MM.1S (cell line): ENCODE data around the gene INPP4A.

Source experiments
- CTCF ChIP-seq: fragments of 300-600 bp; sonication (generic); IDR thresholded peaks from 2 replicates; pipeline ENCODE4 v1.5.1; 2016; ENCODE audit warnings: antibody characterized with exemption, low read length, mixed read lengths
- EZH2phosphoT487 ChIP-seq: fragments of 300-600 bp; sonication (generic); IDR thresholded peaks from 2 replicates; pipeline ENCODE4 v1.6.1; 2018; ENCODE audit warnings: antibody characterized with exemption, low read length

GRCh38 chr2:98583276-98583675 is 138.6 kb downstream of the INPP4A start:
- TF ChIP-seq CTCF (no peak), EZH2phosphoT487 (no peak)
